Activated CD8-positive, alpha-beta memory T cell treated with anti-CD3 and anti-CD28 coated beads, Interleukin-2, amount 50 U/mL, for 24 hours (primary cell): Measurements from ENCODE around the gene MB.
A peak's percentile ranks its signal among the peaks of the same experiment; 100 is the strongest.
"Not testable (repeated sequence)": the region's sequence is repeated elsewhere in the genome, so short reads cannot be mapped to it uniquely, and the experiment has no call there.

Experiments used
- DNase-seq: peaks from one replicate; pipeline ENCODE4 v3.0.0-alpha.2; 2020; ENCODE audit errors: extremely low read depth

The MB gene

DNA sequence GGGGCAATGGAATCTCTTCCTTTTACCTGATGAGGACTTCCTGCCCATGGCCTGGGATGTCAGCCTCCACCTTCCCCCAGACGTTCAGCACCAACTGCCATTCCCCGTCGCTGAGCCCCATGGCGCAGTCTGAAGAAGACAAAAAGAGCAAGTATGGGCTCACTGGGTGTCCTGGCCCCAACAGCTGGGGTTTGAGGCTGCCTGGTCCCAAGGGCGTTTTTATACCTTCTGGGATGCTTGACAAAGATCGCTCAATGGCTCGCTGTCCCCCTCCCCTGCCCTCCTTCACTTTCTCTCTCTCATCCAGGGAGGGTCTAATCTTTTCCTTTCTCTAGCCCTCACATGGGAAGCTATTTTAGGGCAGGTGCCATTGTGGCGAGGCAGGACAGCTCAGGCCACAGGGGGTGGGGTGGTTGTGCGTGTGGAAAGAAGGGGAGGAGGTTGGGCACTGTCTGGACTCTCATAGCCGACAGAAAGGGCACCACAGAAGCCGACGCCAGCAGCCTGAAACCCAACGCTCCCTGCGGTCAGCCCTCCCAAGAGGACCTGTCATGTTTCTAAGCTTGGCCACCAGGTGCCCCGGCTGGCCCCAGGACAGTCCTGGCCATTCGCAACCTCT is at the start of gene MB:
Gene MB (minus strand): TSS at position 193 of the 619 bp plus-strand sequence. CDS start 72 bp downstream, at position 121.
- no peak for DNase-seq

DNA sequence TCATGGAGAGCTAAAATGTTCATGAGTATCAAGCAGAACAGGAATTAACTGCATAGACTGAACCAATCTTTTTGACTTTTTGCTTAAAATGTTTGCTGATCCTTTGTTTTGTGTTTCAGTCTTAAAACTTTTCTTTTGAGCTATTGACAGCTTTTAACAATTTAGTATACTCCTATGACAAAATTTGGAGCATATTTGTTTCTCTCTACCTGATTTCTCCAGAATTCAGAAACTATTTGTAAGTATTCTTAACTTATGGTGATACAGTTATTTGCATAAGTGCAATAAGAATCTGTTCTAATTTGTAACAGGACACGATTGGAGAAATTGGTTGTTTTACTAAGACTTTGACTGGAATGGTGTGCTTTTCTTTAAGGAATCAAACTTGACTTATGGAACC is 49.6 kb upstream of the MB start:
- not testable (repeated sequence) for DNase-seq

DNA sequence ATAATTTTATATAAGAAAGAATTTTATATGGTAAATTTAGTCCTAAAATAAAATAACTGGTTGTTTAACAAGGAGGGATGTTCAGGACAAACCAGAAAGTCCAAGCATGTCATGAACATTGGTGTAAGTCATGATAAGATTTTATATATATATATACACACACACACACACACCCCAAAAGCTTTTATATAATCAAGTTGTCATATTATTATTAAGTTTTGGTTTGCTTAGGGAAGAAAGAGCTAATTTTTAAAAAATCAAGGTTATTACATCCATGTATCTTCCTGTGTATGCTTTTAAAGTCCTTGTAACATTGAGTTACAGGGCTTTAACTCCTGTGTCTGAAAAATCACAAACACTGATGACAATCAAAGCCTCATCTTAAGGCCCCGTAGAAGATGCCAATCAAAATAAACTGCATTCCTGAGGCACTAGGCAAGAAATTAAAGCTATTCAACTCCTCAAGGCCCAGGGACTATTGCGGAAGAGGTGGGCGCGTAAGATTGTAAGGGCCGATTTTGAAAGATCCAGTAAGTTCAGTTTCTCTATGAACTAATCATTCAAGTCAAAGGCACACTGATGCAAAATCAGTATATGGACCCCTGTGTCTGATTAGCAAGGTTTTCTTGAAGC is 47.9 kb upstream of the MB start:
- no peak for DNase-seq

DNA sequence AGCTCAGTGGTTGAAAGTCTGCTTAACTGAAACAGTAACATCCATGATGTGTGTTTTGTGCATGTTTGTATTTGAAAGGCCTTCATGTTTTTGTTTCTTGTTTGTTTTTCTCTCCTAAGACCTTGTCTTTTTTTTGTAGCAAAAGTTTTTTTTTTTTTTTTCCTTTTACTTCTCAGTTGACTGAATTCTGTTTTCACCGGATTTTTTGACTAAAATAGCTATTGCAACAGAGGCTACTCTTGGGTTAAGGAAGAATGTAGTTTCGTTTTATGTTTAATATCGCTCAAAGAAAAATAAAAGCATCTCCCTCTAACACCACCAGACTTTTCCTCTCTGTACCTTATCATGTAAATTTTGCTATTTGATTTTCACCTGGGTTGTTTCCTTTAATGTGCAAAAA is 46.2 kb upstream of the MB start:
- DNase-seq = no peak

DNA sequence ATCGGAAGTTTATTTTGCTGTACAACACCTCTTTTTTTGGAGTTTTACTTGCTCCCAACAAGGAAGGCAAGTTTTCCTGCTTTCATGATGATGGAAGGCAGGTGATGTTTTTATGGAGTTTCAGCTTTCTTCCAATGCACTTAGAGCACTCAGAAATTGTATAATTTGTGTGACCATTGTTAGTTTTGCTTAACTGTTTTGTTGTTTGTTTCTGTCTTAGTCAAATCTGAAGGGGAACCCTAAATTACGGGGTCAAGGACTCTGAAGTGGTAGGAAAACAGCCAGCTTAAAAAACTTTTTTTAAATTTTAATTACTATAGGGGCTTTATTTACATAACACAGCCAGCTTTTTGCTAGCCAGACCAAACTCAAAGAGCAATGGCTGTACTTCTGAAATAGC is 45.8 kb upstream of the MB start:
- DNase-seq = no peak

DNA sequence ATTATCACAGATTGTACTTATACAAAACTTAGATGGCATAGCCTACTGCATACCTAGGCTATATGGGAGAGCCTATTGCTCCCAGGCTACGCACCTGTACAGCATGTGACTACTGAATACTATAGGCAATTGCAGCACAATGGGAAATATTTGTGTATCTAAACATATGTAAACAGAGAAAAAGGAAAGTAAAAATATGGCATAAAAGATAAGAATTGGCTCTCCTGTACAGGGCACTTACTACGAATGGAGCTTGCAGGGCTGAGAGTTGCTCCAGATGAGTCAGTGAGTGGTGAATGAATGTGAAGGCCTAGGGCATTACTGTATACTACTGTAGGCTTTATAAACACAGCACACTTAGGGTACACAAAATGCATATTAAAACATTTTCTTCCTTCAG is 44.3 kb upstream of the MB start:
- DNase-seq = no peak

DNA sequence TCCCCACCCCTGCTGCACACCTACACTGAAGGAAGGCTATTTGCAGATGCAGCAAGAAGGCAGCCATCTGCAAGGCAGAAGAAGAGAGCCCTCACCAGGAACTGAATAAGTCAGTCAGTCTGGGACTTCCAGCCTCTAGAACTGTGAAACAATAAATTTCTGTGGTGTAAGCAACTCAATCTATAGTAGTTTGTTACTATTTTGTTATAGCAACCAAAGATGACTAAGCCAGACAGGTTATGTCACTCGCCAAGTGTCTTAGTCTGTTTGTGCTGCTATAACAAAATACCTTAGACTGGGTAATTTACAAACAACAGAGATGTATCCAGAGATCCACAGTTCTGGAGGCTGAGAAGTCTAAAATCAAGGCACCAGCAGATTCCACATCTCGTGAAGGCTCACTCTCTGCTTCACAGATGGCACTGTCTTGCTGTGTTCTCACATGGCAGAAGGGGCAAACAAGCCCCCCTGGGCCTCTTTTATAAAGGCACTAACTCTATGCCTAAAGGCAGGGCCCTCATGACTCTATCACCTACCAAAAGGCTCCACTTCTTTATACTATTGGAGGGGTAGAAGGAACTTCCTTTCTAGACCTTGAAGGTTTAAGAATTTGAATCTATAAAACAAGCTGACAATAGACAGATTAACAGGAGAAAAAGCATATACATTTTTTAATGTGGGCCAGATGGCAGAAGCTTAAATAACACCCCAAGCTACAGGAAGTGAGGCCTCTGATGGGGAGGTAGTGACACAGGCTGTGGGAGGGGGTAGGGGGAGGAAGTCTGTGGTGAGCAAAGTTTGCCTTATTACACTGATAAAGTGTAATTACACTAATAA is 43.4 kb upstream of the MB start:
- DNase-seq = no peak

DNA sequence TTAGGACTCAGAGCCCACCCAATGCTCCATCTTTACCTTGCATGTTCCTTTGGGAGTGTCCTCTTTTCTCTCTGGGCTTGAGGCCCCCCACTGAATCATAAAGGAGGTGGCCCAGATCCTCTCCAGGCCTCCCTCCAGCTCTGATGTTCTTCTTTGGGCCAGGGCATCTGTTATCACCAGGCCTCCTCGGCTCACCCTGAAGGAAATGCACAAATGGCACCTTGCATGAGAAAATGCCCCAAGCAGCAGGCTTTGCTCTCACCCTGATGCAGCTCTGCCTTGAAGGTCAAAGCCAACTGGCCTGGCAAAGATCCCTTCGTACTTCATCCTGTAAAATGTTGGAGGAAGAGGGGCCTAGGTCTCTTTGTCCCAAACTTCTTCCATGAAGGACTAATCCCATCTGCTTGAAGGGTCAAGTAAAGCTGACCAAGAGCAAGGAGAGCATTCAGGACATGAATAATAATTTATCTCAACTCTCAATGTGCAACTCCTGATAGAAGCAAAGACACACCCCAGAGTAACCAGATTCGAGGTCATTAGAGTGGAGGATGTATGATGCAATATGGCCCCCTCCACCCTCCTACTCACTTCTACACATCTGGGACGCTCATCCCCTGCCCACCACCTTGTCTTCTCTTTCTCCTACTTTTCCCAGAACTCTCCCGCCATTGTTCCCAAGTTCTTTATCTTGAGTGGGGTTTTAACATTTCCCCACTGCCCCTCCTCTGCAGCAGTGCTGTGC is 40.6 kb upstream of the MB start:
- DNase-seq = no peak

DNA sequence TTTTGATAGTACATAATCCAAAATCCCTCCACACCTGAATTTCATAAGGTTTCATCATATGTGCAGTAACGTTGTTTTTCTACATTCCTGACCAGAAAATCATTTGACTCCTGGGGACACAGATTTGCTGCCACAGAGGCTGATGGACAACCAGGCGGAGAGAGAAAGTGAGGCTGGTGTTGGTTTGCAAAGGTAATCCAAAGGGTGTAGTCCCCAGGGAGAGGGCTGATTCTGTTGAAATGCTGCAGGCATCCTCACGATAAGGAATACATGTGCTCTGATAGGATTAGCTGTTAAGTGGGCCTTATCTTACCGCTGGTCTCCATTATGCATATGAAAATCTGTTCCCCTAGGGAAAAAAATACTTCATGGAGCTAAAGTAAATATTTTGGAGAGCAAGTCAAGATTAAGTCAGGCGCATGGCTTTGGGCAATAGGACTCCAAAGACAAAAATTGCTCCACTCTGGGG is 39.2 kb upstream of the MB start:
- no peak for DNase-seq

DNA sequence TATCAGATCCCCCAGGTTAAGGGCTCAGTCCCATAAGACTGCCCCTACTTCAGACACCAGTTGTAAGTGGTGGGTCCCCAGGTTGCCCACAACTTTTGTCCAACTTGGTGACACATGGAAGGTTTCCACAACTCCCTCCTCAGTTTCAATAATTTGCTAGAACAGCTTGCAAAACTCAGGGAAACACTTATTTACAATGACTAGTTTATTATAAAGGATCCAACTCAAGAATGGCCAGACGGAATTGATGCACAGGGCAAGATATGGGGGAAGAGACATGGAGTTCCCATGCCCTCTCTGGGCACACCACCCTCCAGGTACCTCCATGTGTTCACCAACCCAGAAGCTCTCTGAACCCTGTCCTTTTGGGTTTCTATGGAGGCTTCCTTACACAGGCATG is 36.7 kb upstream of the MB start:
- DNase-seq = no peak

DNA sequence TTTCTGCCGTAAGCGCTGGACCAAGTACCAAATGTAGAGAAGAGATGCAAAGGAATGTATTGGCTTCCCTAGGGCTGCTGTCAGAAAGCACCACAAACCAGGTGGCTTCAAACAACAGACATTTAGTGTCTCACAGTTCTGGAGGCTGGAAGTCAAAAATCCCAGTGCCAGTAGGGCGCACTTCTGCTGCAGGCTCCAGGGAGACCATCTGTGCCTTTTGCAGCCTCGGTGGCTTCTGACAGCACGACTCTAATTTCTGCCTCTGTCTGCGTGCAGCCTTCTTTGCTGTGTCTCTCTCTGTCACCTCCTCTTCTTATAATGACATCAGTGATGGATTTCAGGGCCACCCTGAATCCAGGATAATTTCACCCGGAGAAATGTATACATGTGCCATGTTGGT is 34.0 kb upstream of the MB start:
- no peak for DNase-seq

DNA sequence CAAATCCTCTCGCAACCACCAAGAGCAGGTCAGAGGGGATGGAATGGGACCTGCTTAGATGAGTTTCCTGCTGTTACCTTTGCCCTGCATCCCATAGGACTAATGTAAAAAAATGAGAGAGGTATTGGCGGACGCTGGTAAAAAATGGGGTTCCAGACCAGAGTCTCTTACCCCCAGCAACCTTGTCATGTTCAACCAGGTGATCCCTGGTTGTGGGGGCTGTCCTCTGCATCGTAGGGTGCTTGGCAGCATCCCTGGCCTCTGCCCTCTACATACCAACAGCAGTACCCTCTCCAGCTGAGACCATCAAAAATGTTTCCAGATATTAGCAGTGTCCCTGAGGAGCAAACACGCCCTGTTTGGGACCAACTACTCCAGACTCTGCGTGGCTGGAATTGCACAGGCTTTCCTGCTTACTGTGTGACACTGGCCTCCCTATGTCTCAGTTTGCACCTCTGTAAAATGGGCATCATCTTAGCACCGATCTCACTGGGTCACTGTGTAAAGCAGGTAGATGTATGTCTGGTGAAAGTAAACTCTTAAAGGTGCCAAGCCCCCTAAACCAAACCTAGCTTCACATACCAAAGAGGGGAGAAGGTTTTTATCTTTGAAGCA is 32.6 kb upstream of the MB start:
- DNase-seq = no peak

DNA sequence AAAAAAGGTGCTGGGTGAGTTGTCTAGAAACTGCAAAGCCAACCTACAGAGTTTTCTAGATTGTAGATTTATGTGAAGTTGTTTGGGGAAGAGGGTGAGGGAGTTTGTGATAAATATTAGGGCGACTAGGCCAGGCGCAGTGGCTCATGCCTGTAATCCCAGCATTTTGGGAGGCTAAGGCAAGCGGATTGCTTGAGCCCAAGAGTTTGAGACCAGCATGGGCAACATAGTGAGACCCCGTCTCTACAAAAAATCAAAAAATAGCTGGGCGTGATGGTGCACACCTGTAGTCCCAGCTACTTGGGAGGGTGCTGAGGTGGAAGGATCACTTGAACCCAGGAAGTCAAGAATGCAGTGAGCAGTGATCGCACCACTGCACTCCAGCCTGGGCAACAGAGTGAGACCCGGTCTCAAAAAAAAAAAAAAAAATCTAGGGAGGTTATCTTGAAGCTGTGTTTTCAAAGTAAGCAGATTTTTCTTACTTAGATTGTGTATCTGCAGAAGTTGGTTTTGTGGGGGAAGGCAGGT is 32.0 kb upstream of the MB start:
- DNase-seq = no peak

DNA sequence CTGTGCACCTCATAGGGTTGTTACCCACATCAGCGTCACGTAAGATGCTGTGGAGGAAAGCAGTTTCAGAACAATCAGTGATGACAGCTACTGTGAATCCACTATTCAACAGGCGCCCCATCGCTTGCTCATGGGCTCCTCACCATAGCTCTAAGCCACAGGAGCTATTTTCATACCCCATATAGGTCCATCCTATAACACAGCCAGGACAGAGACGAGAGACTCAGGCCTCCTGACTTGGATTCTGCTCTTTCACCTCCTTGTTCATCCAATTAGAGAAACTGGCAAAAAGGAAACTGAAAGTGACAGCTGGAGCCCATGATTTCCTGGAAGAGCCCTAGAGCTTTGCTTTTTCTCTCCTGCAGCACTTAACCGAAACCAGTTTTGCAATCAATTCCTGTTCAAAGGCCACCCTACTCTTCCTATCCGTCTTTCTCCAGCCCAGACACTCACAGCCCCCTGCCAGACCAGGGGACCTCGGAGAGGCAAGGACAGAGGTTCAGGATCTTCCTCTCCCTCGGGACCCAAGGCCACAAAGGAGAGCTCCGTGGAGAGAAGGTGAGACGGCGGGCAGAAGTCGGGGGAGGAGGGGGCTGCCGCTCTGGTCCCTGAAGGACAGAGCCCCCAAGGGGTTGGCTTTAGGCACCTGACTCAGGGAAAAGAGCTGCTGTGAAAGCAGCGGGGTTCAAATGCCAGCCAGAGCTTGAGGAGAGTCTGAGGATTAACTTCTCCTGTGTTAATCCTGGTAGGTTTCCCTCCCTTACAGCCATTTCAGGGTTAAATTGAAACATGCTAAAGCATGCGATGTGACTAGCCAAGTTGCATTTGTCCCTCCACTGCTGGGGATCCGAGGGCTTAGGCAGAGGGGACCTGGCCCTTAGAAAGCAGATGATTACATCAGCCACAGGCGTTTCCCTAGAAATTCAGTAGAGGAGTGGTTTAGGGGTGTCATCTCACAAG is 31.2 kb upstream of the MB start, which contains the start of gene APOL6:
Gene APOL6 (plus strand): TSS at position 381 of the 960 bp plus-strand sequence. CDS start 7,980 bp downstream, outside the sequence.
- peak; percentile 40 for DNase-seq

DNA sequence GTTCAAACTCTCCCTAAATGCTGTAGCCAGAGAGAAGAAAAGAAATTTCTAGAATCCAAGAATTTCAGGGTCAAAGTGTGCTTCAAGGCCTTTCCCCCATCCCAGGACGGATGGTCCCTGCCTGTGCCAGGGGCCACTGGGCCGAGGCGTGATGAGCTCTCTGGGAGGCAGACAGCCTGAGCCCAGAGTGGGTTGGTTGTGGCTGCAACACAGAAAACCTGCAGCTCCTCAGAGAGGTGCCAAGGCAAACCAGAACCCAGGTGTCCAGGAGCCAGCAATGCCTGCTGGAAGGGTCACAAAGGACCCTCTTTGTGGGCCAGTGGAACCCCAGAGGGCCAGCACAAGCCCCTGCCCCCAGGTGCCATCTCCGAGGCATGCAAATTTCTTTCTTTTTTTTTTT is 28.5 kb upstream of the MB start:
- DNase-seq = no peak

DNA sequence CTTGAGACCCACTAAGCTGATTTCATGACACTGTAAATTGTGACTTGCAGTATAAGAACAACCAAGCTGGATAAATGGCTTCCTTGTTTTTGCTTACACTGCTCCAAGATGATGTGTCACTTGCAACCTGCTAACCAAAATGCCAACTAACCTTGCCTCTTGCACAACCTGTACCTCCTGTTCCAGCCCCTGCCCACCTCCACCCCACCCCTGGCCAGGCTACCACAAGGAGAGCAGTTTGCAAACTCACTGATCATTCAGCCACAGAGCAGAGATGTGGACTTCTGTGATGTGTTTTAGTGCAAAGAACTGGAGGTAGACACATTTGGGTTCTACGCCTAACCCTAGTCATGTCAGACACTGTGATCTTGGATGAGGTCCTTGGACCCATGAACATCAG is 26.9 kb upstream of the MB start:
- DNase-seq = no peak

DNA sequence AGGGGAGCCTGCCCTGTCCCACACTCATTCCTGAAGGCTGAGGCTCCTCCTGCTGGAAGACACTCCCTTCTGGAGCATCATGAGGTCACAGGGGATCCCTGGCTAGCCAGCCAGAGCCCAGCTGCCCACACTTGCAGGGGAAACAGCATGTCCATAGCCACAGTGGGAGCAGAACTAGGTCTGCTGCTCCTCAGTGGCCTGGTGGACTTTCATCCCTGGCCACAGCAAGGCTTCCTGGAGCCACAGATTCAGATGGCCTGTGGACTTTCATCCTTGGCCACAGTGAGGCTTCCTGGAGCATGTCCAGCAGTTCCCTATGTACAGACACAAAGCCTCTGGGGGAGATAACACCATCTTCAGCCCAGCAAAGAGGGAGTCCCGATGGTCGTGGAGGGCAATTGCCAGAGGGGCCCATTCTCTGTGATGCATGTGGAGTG is 25.2 kb upstream of the MB start:
- no peak for DNase-seq

DNA sequence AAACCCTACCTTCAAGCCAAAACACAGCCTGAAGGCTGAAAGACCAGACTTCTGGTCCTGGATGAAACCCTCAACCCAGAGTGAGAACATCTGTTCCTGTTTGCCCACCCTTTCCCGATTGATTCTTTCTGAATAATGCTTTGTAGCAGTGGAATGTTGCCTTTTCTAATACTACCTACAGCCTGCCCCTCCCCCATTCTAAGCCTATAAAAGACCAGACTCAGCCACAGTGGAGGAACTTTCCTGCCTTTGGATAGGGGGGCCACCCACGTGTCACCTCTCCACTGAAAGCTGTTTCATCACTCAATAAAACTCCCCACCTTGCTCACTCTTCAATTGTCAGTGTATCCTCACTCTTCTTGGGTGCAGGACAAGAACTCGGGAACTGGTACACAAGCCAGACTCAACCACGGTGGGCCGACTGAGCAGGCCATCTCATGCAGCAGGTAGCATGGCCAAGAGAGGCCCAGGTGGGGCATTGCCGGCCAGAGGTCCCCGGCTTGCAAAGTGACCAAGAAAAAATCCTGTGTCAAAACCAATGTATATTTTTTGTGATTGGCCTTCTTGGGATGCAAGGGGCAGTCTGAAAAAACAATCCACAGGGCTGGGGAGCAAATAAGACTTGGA is 24.5 kb upstream of the MB start:
- no peak for DNase-seq

DNA sequence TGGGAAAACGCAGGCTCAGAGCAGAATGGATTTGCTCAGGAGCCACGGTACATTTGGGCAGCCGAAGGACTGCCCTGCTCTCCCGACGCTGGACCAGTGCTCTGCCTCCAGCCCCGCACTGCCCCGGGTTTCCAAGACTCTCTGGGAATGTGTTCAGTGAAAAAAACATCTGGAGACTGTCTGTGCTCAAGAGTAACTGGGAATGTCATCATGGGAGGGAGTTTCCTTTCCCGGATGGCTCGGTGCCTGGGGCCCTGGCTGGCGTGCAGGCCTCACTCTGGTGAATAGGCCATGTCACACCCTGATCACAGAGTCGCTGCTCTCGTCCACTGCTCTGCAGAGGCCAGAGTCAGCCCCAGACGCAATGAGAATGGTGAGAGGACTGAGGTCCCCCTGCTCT is 21.3 kb upstream of the MB start:
- DNase-seq = no peak

DNA sequence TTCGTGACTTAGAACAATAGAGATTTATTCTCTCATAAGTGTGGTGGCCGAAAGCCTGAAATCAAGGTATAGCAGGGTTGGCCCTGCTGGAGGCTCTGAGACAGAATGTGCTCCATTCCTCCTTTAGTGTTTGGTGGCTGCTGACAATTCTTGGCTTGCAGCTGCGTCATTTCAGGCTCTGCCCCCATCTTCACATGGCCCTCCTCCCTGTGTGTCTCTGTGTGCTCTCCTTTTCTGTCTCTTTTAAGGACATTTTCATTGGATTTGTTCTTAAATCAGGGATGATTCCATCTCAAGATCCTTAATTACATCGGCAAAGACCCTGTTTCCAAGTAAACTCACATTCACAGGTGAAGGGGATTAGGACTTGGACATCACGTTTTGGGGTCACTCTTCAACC is 20.9 kb upstream of the MB start:
- no peak for DNase-seq
